GM12878 (cell line): ENCODE measurements around the gene DUOX2. TPM values are rescaled to one million over a fixed set of nuclear protein-coding genes. Genes with fewer than 3 reads are reported as not detected.

Experiments used
- ATAC-seq: fragments of 200-7000 bp; cut with Tn5 transposase; 3 replicates; pipeline ENCODE4 v1.9.1; 2020; ENCODE audit warnings: mild to moderate bottlenecking, moderate library complexity
- BruUV-seq: library from RNA; stranded (reverse); fragments of 400-500 nt; replicated peaks from 2 replicates; lab custom pipeline; 2021; lab: Mats Ljungman, UMichigan
- CTCF ChIA-PET: fragments of 300-600 bp; sonication (Branson Sonifier 250); formaldehyde crosslinking; extraction: SDS; loops from one replicate; lab custom pipeline; 2021; ENCODE audit warnings: inconsistent platforms; lab: Yijun Ruan, JAX
- POLR2A ChIA-PET: fragments of 350-600 bp; formaldehyde crosslinking; extraction: SDS; loops from one replicate; lab custom pipeline; 2021; ENCODE audit warnings: inconsistent platforms; lab: Charles Lee
- RAD21 ChIA-PET: fragments of 300-600 bp; sonication (Branson Sonifier 250); formaldehyde crosslinking; loops from one replicate; lab custom pipeline; 2023; ENCODE audit warnings: antibody characterized with exemption; ENCODE audit not compliant: unreplicated experiment; lab: Charles Lee
- SMC1A ChIA-PET: fragments of 300-600 bp; sonication (Branson Sonifier 250); formaldehyde crosslinking; loops from one replicate; lab custom pipeline; 2023; ENCODE audit not compliant: unreplicated experiment, uncharacterized antibody; lab: Charles Lee
- DNase-seq: peaks from one replicate; pipeline ENCODE4 v3.0.0-alpha.2; 2011; ENCODE audit warnings: low read depth, low spot score
- FAIRE-seq: peaks from 3 replicates; lab custom pipeline; 2011; peaks lifted over from hg19 to GRCh38; lab: Jason Lieb, UNC
- H2AFZ ChIP-seq: 2 replicates; pipeline ENCODE4 v1.6.0; 2011; ENCODE audit warnings: low read depth, low read length, control low read depth; ENCODE audit not compliant: control insufficient read depth
- H3K27ac ChIP-seq: 2 replicates; pipeline ENCODE4 v1.5.1; 2011; ENCODE audit warnings: control low read depth; ENCODE audit not compliant: control insufficient read depth, insufficient read depth
- H3K27me3 ChIP-seq, 2 experiments: replicated peaks in 1 of 2; 2 replicates each; pipeline versions ENCODE4 v1.6.0 to v1.6.1; 2011; ENCODE audit warnings: low read length in 1 of 2; ENCODE audit not compliant: control insufficient read depth in 2 of 2, insufficient read depth in 2 of 2
- H3K36me3 ChIP-seq, 2 experiments: 2 replicates each; pipeline ENCODE4 v1.5.1; 2011; ENCODE audit warnings: low read length in 1 of 2; ENCODE audit not compliant: control insufficient read depth in 2 of 2, insufficient read depth in 2 of 2
- H3K4me1 ChIP-seq: 2 replicates; pipeline ENCODE4 v1.6.1; 2011; ENCODE audit warnings: mild to moderate bottlenecking, low read length, moderate library complexity, mixed read lengths; ENCODE audit not compliant: control insufficient read depth, insufficient read depth
- H3K4me2 ChIP-seq: 2 replicates; pipeline ENCODE4 v1.6.0; 2011; ENCODE audit warnings: control low read depth; ENCODE audit not compliant: control insufficient read depth, insufficient read depth
- H3K4me3 ChIP-seq: fragments of 200-600 bp; sonication (generic); 2 replicates; pipeline ENCODE4 v1.5.1; 2016
- H3K79me2 ChIP-seq: 2 replicates; pipeline ENCODE4 v1.6.0; 2011; ENCODE audit warnings: low read length; ENCODE audit not compliant: control insufficient read depth, insufficient read depth
- H3K9ac ChIP-seq: 2 replicates; pipeline ENCODE4 v1.8.0; 2011; ENCODE audit warnings: low read length, control low read depth, mixed read lengths; ENCODE audit not compliant: control insufficient read depth, insufficient read depth
- H3K9me3 ChIP-seq: replicated peaks from 3 replicates; pipeline ENCODE4 v1.5.1; 2011; ENCODE audit warnings: mild to moderate bottlenecking, low read length; ENCODE audit not compliant: control insufficient read depth, insufficient read depth
- H4K20me1 ChIP-seq: 2 replicates; pipeline ENCODE4 v1.6.0; 2011; ENCODE audit not compliant: control insufficient read depth, insufficient read depth
- ASH2L ChIP-seq: fragments of 300-600, 200-600 bp; sonication (generic); IDR thresholded peaks from 2 replicates; pipeline ENCODE4 v1.6.1; 2017; ENCODE audit warnings: low read depth, mild to moderate bottlenecking, borderline replicate concordance
- CBX3 ChIP-seq: fragments of 200-600 bp; sonication (generic); IDR thresholded peaks from 2 replicates; pipeline ENCODE4 v1.6.1; 2016; ENCODE audit warnings: low read depth, borderline replicate concordance
- EED ChIP-seq: sonication (generic); IDR thresholded peaks from 2 replicates; pipeline ENCODE4 v1.6.1; 2016; ENCODE audit warnings: antibody characterized with exemption, low read depth
- FOXK2 ChIP-seq: fragments of 450-650 bp; IDR thresholded peaks from 2 replicates; pipeline ENCODE4 v1.6.1; 2017; ENCODE audit warnings: mild to moderate bottlenecking, moderate library complexity
- NBN ChIP-seq: fragments of 450-650 bp; IDR thresholded peaks from 2 replicates; pipeline ENCODE4 v1.6.1; 2016
- POLR2AphosphoS5 ChIP-seq: IDR thresholded peaks from 2 replicates; pipeline ENCODE4 v1.6.1; 2011; ENCODE audit warnings: mild to moderate bottlenecking, low read length, inconsistent platforms
- RAD51 ChIP-seq: fragments of 450-650 bp; IDR thresholded peaks from 2 replicates; pipeline ENCODE4 v1.6.1; 2016; ENCODE audit warnings: moderate library complexity, mild to moderate bottlenecking, inconsistent platforms
- RB1 ChIP-seq: fragments of 450-650 bp; formaldehyde crosslinking; IDR thresholded peaks from 2 replicates; pipeline ENCODE4 v1.6.1; 2017; ENCODE audit warnings: mild to moderate bottlenecking, borderline replicate concordance
- SIX5 ChIP-seq: IDR thresholded peaks from 2 replicates; pipeline ENCODE4 v1.6.1; 2011; ENCODE audit warnings: mild to moderate bottlenecking, low read depth, low read length, moderate library complexity; ENCODE audit not compliant: severe bottlenecking
- SMC3 ChIP-seq: IDR thresholded peaks from 2 replicates; pipeline ENCODE4 v1.6.1; 2011; ENCODE audit warnings: low read length, improper control_type of control experiment, borderline replicate concordance
- SP1 ChIP-seq: IDR thresholded peaks from one replicate; pipeline ENCODE4 v1.6.1; 2011; ENCODE audit warnings: low read depth, low read length
- ZNF274 ChIP-seq: IDR thresholded peaks from one replicate; pipeline ENCODE4 v1.8.0; 2011; ENCODE audit not compliant: insufficient read length, insufficient read depth
- WGBS: methylation state at CpG from one replicate; pipeline ENCODE4 v1.1.6; 2016; ENCODE audit warnings: low lambda C conversion rate; ENCODE audit not compliant: insufficient replicate concordance, insufficient coverage; ENCODE audit errors: missing lambda C conversion rate; 5-methylcytosine and 5-hydroxymethylcytosine counted together
- in situ Hi-C: fragments of 300-500 bp; cut with MboI; formaldehyde crosslinking; loops from 9 replicates; pipeline ENCODE4 v1.14.3; 2018; ENCODE audit warnings: mixed read lengths
- intact Hi-C: fragments of 100-400 bp; cut with micrococcal nuclease; formaldehyde crosslinking; loops from one replicate; pipeline ENCODE4 v1.14.2; 2022; ENCODE audit not compliant: unreplicated experiment
- polyA plus RNA-seq, 11 experiments: library from polyadenylated mRNA; depleted of rRNA in 4 of 11; unstranded in 6 of 11; stranded (reverse) in 5 of 11; fragments of >200 nt; fragmentation: Nextera tagmentation in 4 of 11; fragmentation: Illumina TruSeq in 1 of 11; extraction: Ambion mirVana in 4 of 11; extraction: Trizol in 1 of 11; gene quantifications; 1 replicate in 1 of 11; 2 replicates in 10 of 11; pipeline versions ENCODE4 v1.2.1 to v1.2.3, GENCODE V29; 2011 to 2016; ENCODE audit warnings: inconsistent platforms in 2 of 11, missing spikeins in 2 of 11, low read depth in 1 of 11
- total RNA-seq, 4 experiments: library from RNA; depleted of rRNA in 3 of 4; stranded (reverse); fragments of >200 nt in 3 of 4; fragmentation: Illumina TruSeq in 1 of 4; extraction: Trizol in 1 of 4; gene quantifications; 2 replicates each; pipeline versions ENCODE4 v1.2.1 to v1.2.3, GENCODE V29; 2013 to 2021
- TF ChIP-seq, protein P1 (sequence below): fragments of 450-650 bp; IDR thresholded peaks from 2 replicates; pipeline ENCODE4 v1.6.1; 2017; ENCODE audit warnings: mild to moderate bottlenecking, moderate library complexity
- TF ChIP-seq, protein P2 (sequence below): IDR thresholded peaks from 2 replicates; pipeline ENCODE4 v1.6.1; 2011; ENCODE audit warnings: mild to moderate bottlenecking, low read depth, low read length, moderate library complexity; ENCODE audit not compliant: insufficient replicate concordance
- TF ChIP-seq, protein P3 (sequence below): fragments of 450-650 bp; IDR thresholded peaks from 2 replicates; pipeline ENCODE4 v1.6.1; 2014; ENCODE audit warnings: mild to moderate bottlenecking
- TF ChIP-seq, protein P4 (sequence below): IDR thresholded peaks from 2 replicates; pipeline ENCODE4 v1.6.1; 2011; ENCODE audit warnings: borderline replicate concordance, low read depth, mild to moderate bottlenecking, moderate library complexity, low read length; ENCODE audit not compliant: insufficient read depth, poor library complexity, severe bottlenecking

The DUOX2 gene
- total and polyA plus RNA-seq, 10 of the 15 experiments (the other 5 are each of a cell fraction or from before 2014, with no cell fraction given): 0.05 TPM; not detected in 9

DNA sequence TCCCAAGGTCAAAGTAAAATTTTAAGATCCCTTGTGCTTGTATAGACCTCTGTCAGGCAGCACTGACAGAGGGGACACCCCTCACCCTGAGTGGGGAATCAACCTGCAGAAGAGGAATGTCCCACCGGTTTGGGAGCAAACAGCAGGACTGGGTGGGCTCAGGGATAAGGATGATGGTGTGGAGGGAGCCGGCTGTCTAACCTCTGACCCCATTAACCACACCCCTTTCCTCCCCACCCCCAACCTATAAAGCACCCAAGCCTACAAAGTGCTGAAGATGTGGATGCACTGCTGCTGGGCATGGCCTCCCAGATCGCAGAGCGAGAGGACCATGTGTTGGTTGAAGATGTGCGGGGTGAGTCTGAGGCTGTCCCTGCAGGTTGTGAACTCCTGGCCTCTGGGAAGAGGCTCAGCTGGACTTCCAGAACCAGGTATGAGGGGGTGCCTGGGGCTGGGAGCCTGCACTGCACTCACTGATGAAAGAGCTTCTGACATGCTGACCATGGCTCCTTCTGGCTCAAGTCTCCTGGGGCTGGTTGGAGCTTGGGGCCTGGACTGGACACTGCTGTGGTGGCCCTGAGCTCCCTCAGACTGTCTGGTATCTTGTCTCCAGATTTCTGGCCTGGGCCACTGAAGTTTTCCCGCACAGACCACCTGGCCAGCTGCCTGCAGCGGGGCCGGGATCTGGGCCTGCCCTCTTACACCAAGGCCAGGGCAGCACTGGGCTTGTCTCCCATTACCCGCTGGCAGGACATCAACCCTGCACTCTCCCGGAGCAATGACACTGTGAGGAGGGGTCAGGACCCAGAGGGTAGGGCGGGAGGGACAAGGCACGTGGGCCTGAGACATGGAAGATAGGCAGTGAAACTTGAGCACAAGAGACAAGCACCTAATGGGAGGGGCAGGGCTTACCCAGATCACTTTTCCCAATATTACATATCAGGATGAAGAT, 25.1 kb upstream of the DUOX2 start:
- DNase-seq (no peak), FAIRE-seq (no peak), ATAC-seq (no peak)
- in situ Hi-C loops (no loop called here), intact Hi-C loops (no loop called here)
- WGBS: 57% methylated on average over 12 of the region's 12 CpGs
- no peak overlapping the region for H3K4me2 ChIP-seq
- no TSS peak for BruUV-seq
- no peak overlapping the region for H2AFZ ChIP-seq
- ChIA-PET SMC1A (no interaction called here), CTCF (interaction anchor here (0.7 to 1.9 kb wide), 4 partner anchors 15 to 1171 kb away, joined by 3 to 6 read pairs (median 3); no protein-coding TSS in a partner anchor), RAD21 (no interaction called here), POLR2A (no interaction called here)
- H3K9me3 ChIP-seq: no peaks in the 10 kb centered on the region
- H4K20me1 ChIP-seq: no peaks in the 10 kb centered on the region
- TF ChIP-seq EED: no peak
- TF ChIP-seq, protein P1, sequence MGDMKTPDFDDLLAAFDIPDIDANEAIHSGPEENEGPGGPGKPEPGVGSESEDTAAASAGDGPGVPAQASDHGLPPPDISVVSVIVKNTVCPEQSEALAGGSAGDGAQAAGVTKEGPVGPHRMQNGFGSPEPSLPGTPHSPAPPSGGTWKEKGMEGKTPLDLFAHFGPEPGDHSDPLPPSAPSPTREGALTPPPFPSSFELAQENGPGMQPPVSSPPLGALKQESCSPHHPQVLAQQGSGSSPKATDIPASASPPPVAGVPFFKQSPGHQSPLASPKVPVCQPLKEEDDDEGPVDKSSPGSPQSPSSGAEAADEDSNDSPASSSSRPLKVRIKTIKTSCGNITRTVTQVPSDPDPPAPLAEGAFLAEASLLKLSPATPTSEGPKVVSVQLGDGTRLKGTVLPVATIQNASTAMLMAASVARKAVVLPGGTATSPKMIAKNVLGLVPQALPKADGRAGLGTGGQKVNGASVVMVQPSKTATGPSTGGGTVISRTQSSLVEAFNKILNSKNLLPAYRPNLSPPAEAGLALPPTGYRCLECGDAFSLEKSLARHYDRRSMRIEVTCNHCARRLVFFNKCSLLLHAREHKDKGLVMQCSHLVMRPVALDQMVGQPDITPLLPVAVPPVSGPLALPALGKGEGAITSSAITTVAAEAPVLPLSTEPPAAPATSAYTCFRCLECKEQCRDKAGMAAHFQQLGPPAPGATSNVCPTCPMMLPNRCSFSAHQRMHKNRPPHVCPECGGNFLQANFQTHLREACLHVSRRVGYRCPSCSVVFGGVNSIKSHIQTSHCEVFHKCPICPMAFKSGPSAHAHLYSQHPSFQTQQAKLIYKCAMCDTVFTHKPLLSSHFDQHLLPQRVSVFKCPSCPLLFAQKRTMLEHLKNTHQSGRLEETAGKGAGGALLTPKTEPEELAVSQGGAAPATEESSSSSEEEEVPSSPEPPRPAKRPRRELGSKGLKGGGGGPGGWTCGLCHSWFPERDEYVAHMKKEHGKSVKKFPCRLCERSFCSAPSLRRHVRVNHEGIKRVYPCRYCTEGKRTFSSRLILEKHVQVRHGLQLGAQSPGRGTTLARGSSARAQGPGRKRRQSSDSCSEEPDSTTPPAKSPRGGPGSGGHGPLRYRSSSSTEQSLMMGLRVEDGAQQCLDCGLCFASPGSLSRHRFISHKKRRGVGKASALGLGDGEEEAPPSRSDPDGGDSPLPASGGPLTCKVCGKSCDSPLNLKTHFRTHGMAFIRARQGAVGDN: no peak
- no peak for TF ChIP-seq POLR2AphosphoS5
- no peak for TF ChIP-seq FOXK2
- no peak for TF ChIP-seq NBN
- no peak for TF ChIP-seq RAD51
- TF ChIP-seq SIX5: no peak
- TF ChIP-seq, protein P2, sequence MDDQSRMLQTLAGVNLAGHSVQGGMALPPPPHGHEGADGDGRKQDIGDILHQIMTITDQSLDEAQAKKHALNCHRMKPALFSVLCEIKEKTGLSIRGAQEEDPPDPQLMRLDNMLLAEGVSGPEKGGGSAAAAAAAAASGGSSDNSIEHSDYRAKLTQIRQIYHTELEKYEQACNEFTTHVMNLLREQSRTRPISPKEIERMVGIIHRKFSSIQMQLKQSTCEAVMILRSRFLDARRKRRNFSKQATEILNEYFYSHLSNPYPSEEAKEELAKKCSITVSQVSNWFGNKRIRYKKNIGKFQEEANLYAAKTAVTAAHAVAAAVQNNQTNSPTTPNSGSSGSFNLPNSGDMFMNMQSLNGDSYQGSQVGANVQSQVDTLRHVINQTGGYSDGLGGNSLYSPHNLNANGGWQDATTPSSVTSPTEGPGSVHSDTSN: no peak
- no peak for TF ChIP-seq SP1
- TF ChIP-seq RB1: no peak
- TF ChIP-seq, protein P3, sequence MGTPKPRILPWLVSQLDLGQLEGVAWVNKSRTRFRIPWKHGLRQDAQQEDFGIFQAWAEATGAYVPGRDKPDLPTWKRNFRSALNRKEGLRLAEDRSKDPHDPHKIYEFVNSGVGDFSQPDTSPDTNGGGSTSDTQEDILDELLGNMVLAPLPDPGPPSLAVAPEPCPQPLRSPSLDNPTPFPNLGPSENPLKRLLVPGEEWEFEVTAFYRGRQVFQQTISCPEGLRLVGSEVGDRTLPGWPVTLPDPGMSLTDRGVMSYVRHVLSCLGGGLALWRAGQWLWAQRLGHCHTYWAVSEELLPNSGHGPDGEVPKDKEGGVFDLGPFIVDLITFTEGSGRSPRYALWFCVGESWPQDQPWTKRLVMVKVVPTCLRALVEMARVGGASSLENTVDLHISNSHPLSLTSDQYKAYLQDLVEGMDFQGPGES: no peak
- TF ChIP-seq SMC3: no peak
- no peak for TF ChIP-seq ASH2L
- TF ChIP-seq, protein P4, sequence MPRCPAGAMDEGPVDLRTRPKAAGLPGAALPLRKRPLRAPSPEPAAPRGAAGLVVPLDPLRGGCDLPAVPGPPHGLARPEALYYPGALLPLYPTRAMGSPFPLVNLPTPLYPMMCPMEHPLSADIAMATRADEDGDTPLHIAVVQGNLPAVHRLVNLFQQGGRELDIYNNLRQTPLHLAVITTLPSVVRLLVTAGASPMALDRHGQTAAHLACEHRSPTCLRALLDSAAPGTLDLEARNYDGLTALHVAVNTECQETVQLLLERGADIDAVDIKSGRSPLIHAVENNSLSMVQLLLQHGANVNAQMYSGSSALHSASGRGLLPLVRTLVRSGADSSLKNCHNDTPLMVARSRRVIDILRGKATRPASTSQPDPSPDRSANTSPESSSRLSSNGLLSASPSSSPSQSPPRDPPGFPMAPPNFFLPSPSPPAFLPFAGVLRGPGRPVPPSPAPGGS: no peak
- no peak for TF ChIP-seq CBX3
- no peak for TF ChIP-seq ZNF274
- H3K79me2 ChIP-seq: no peaks in the 10 kb centered on the region
- no peak overlapping the region for H3K9ac ChIP-seq
- no peak overlapping the region for H3K27ac ChIP-seq
- no peaks in the 10 kb centered on the region for H3K4me1 ChIP-seq
- peaks cover 0 to 4% of the 10 kb centered on the region in 2 experiments; a peak in 2 of 4 replicates for H3K27me3 ChIP-seq
- H3K36me3 ChIP-seq: no peaks in the 10 kb centered on the region
- no peak overlapping the region for H3K4me3 ChIP-seq
